ENCODE results near the gene ACTR1A. TPM values are rescaled to one million over a fixed set of nuclear protein-coding genes. Genes with fewer than 3 reads are reported as not detected.

Gene ACTR1A
- total and polyA plus RNA-seq, 9 of the 15 experiments (the other 6 are each of a cell fraction or from before 2014, with no cell fraction given): 36.3 to 77.2 (median 49.6) TPM

DNA sequence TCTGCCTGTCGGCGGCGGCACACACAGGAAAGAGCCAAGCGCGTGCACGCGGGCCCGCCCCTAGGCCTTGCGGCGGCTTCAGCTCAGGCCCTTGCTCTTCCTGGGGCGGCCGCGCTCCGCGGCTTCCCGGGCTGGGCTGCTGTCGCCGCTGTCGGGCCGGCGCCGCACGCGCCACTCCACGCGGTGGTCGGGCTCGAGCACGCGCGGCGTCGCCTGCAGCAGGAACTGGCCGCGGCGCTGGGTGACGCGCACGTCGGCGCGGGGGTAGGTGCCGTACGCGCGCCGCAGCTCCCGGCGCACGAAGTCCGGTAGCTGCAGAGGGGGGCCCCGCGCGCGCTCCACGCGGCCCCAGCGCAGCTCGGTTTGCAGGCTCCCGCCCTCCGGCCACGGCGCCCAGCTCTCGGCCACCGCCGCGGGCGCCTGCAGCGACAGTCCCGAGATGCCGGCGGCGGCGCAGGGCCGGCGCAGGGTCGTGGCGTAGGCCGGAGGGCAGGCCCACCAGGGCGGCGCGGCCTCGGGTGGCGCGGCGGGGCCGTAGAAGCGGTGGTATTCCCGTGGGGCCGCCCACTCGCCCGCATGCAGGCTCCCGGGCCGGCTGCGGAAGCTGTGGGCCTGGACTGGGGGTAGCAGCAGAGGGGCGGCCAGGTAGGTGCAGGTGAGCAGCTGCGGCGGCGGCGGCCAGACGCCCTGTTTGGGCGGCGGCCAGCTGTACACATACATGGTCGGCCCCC, 52.0 kb downstream of the ACTR1A start:
- no TSS peak for BruUV-seq (replicated peaks)
- no peak for FAIRE-seq
- peak in 2 of 3 experiments; percentile 47 to 48 for TF ChIP-seq YY1 (IDR thresholded peaks at IDR 0.05; ENCODE audit: borderline replicate concordance in 1 of 3, control insufficient read depth in 1 of 3, extremely low read depth in 1 of 3, insufficient read depth in 3 of 3, insufficient read length in 1 of 3, insufficient replicate concordance in 2 of 3, low read depth in 1 of 3, low read length in 2 of 3)
- TF ChIP-seq, protein P1, sequence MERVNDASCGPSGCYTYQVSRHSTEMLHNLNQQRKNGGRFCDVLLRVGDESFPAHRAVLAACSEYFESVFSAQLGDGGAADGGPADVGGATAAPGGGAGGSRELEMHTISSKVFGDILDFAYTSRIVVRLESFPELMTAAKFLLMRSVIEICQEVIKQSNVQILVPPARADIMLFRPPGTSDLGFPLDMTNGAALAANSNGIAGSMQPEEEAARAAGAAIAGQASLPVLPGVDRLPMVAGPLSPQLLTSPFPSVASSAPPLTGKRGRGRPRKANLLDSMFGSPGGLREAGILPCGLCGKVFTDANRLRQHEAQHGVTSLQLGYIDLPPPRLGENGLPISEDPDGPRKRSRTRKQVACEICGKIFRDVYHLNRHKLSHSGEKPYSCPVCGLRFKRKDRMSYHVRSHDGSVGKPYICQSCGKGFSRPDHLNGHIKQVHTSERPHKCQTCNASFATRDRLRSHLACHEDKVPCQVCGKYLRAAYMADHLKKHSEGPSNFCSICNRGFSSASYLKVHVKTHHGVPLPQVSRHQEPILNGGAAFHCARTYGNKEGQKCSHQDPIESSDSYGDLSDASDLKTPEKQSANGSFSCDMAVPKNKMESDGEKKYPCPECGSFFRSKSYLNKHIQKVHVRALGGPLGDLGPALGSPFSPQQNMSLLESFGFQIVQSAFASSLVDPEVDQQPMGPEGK (CRISPR knock-in tag; IDR thresholded peaks at IDR 0.05; ENCODE audit: borderline replicate concordance): no peak
- TF ChIP-seq ZNF224 (CRISPR knock-in tag; IDR thresholded peaks at IDR 0.05): no peak
- TF ChIP-seq, protein P2, sequence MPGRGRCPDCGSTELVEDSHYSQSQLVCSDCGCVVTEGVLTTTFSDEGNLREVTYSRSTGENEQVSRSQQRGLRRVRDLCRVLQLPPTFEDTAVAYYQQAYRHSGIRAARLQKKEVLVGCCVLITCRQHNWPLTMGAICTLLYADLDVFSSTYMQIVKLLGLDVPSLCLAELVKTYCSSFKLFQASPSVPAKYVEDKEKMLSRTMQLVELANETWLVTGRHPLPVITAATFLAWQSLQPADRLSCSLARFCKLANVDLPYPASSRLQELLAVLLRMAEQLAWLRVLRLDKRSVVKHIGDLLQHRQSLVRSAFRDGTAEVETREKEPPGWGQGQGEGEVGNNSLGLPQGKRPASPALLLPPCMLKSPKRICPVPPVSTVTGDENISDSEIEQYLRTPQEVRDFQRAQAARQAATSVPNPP (IDR thresholded peaks at IDR 0.05; ENCODE audit: borderline replicate concordance, insufficient read depth, insufficient read length): no peak
- no peak for TF ChIP-seq PPARD (CRISPR knock-in tag; IDR thresholded peaks at IDR 0.05)
- TF ChIP-seq CREBBP (IDR thresholded peaks at IDR 0.05; ENCODE audit: low read depth, low read length): no peak
- TF ChIP-seq, protein P3, sequence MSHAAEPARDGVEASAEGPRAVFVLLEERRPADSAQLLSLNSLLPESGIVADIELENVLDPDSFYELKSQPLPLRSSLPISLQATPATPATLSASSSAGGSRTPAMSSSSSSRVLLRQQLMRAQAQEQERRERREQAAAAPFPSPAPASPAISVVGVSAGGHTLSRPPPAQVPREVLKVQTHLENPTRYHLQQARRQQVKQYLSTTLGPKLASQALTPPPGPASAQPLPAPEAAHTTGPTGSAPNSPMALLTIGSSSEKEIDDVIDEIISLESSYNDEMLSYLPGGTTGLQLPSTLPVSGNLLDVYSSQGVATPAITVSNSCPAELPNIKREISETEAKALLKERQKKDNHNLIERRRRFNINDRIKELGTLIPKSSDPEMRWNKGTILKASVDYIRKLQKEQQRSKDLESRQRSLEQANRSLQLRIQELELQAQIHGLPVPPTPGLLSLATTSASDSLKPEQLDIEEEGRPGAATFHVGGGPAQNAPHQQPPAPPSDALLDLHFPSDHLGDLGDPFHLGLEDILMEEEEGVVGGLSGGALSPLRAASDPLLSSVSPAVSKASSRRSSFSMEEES (CRISPR knock-in tag; IDR thresholded peaks at IDR 0.05): no peak
- TF ChIP-seq SAP30 (IDR thresholded peaks at IDR 0.05; ENCODE audit: borderline replicate concordance, insufficient read depth, low read depth, low read length, poor library complexity, severe bottlenecking): no peak
- peak; percentile 67; the same call in 1 of the 2 replicates for TF ChIP-seq ZNF766 (CRISPR knock-in tag; conservative IDR thresholded peaks at IDR 0.05)
- TF ChIP-seq ZNF561 (CRISPR knock-in tag; conservative IDR thresholded peaks at IDR 0.05): no peak
- TF ChIP-seq PHB2 (IDR thresholded peaks at IDR 0.05; ENCODE audit: low read depth): no peak
- 0 out of 2 replicates have a peak, but pooled peaks have one; percentile 71 for TF ChIP-seq ERF (CRISPR knock-in tag; IDR thresholded peaks at IDR 0.05)
- 0 out of 2 replicates have a peak, but pooled peaks have one; percentile 22 for TF ChIP-seq E2F3 (CRISPR knock-in tag; IDR thresholded peaks at IDR 0.05)
- TF ChIP-seq ZNF384 (IDR thresholded peaks at IDR 0.05; ENCODE audit: low read depth, low read length): no peak
- 0 out of 2 replicates have a peak, but pooled peaks have one; percentile 36 for TF ChIP-seq ZNF583 (CRISPR knock-in tag; IDR thresholded peaks at IDR 0.05)
- peak; percentile 82 to 87; a peak in 3 of 4 replicates for TF ChIP-seq NRF1 (conservative IDR thresholded peaks at IDR 0.05 in 1 of 2, IDR thresholded peaks at IDR 0.05 in 1 of 2)

More for the DNA sequence above, 52.0 kb downstream of the ACTR1A start:
- Histone ChIP-seq H3K4me3 (peak overlapping the region; percentile 80), H3K4me1 (replicated peaks in 1 of 2; ENCODE audit: control insufficient read depth in 2 of 2, insufficient read depth in 2 of 2, low read length in 2 of 2) (peaks cover 28 to 41% of the 10 kb centered on the region in 2 experiments), H4K20me1 (replicated peaks; ENCODE audit: control insufficient read depth, insufficient read depth, low read length) (no peaks in the 10 kb centered on the region), H3K79me2 (ENCODE audit: control insufficient read depth, insufficient read depth, low read length) (peaks cover 43% of the 10 kb centered on the region), H3K27ac (ENCODE audit: extremely low read depth, low read depth, low read length) (peak overlapping the region; percentile 95), H3K9ac (ENCODE audit: insufficient read depth in 1 of 2, low read depth in 2 of 2, low read length in 2 of 2) (peak overlapping the region; percentile 90 to 94), H3K9me1 (ENCODE audit: control insufficient read depth, insufficient read depth, low read length) (no peaks in the 10 kb centered on the region), H3K4me2 (ENCODE audit: insufficient read depth, low read length) (peak overlapping the region; percentile 94), H3K9me3 (replicated peaks; ENCODE audit: control insufficient read depth, insufficient read depth, low read depth, low read length) (no peaks in the 10 kb centered on the region), H3K36me3 (ENCODE audit: control insufficient read depth, insufficient read depth, low read length) (peaks cover 32% of the 10 kb centered on the region; the same call in 2 of the 3 replicates), H2AFZ (ENCODE audit: low read depth, low read length) (peak overlapping the region; percentile 52), H3K27me3 (ENCODE audit: control insufficient read depth in 2 of 2, insufficient read depth in 2 of 2, low read length in 2 of 2) (no peaks in the 10 kb centered on the region)
- in situ Hi-C loops (cut with MboI): no loop called here
- ChIA-PET CTCF (ENCODE audit: low intra/inter-chr PET ratio) (no interaction called here), POLR2A (interaction anchor here (0.6 to 3.3 kb wide), 14 partner anchors 9 to 220 kb away, joined by 3 to 24 read pairs (median 4); partner anchors contain the start of genes CUEDC2 and FBXL15)
- DNase-seq (ENCODE audit: extremely low read depth in 1 of 4, low spot score in 3 of 4): peak; percentile 74 to 86 (median 77)
- under 1% methylated on average over 34 of the region's 104 CpGs for WGBS (ENCODE audit: insufficient coverage, low coverage, missing lambda C conversion rate)
- ATAC-seq: peak; percentile 71
- intact Hi-C loops (cut with micrococcal nuclease): no loop called here
